ENCODE results near the gene RPS25. TPM values are rescaled to one million over a fixed set of nuclear protein-coding genes. Genes with fewer than 3 reads are reported as not detected.
"Not testable (repeated sequence)": the region's sequence is repeated elsewhere in the genome, so short reads cannot be mapped to it uniquely, and the experiment has no call there.

The RPS25 gene
- total RNA-seq, 1 experiment from 2014 or later: 1,450 TPM

GRCh38 chr11:118996926-118997626 lies 21.1 kb downstream of the RPS25 start:
- no peaks in the 10 kb centered on the region for H4K20me1 ChIP-seq (ENCODE audit: control insufficient read depth, insufficient read depth, insufficient read length)
- H3K79me2 ChIP-seq (ENCODE audit: insufficient read depth, low read length): no peaks in the 10 kb centered on the region; the same call in 1 of the 2 replicates
- H2BK20ac ChIP-seq (ENCODE audit: low read depth, low read length, poor library complexity, severe bottlenecking): no peak overlapping the region
- no peak overlapping the region for H3K27ac ChIP-seq (ENCODE audit: insufficient read length, low read depth, low read length)
- no peak overlapping the region for H2AFZ ChIP-seq (ENCODE audit: low read length)
- Mint-ChIP-seq H3K9me3 (peaks cover 9 to 11% of the 10 kb centered on the region in 2 experiments), H3K4me3 (peak overlapping the region; percentile 95 to 99), H3K4me1 (peaks cover 17 to 18% of the 10 kb centered on the region in 2 experiments), H3K27ac (peak overlapping the region; percentile 74 to 97 (median 83); a peak in 6 of 7 replicates), H3K27me3 (ENCODE audit: low read depth) (no peaks in the 10 kb centered on the region), H3K36me3 (ENCODE audit: insufficient read depth in 1 of 3, low read depth in 3 of 3) (peaks cover 34 to 70% (median 53%) of the 10 kb centered on the region in 3 experiments)
- H3K56ac ChIP-seq (ENCODE audit: insufficient read length, low read depth, low read length): no peak overlapping the region
- no peak overlapping the region for H3K23ac ChIP-seq (ENCODE audit: insufficient read length, low read depth, low read length)
- H2BK5ac ChIP-seq (ENCODE audit: insufficient read length, low read length): no peak overlapping the region
- peak; percentile 40 for DNase-seq
- no peak overlapping the region for H2AK5ac ChIP-seq (ENCODE audit: insufficient read length, low read length)
- H3K23me2 ChIP-seq (ENCODE audit: insufficient read length, low read depth, low read length, poor library complexity, severe bottlenecking): peaks cover 11% of the 10 kb centered on the region
- H4K91ac ChIP-seq (ENCODE audit: insufficient read length, low read depth, low read length): no peak overlapping the region
- no peak overlapping the region for H4K5ac ChIP-seq (ENCODE audit: insufficient read length, low read depth, low read length)
- no peak overlapping the region for H3K14ac ChIP-seq (ENCODE audit: insufficient read depth, low read length)
- no peak overlapping the region for H3K4ac ChIP-seq (ENCODE audit: low read depth, low read length)
- no peaks in the 10 kb centered on the region for H3K27me3 ChIP-seq (ENCODE audit: insufficient read depth, low read length)
- no peak overlapping the region for H2BK12ac ChIP-seq (ENCODE audit: insufficient read length, low read depth, low read length)
- no CpG with 5 or more reads among the region's 22 CpGs for WGBS (ENCODE audit: extremely low coverage, insufficient read length, low lambda C conversion rate)
- no peak overlapping the region for H4K8ac ChIP-seq (replicated peaks; ENCODE audit: insufficient read length, low read depth, low read length)
- no peaks in the 10 kb centered on the region for H3K4me1 ChIP-seq (ENCODE audit: insufficient read depth, low read length)
- TF ChIP-seq CTCF (conservative IDR thresholded peaks at IDR 0.05): peak; percentile 51; the same call in 2 of the 3 replicates
- H3K9me3 ChIP-seq (ENCODE audit: control insufficient read depth, low read depth, low read length): no peaks in the 10 kb centered on the region
- no peak overlapping the region for H3K18ac ChIP-seq (ENCODE audit: insufficient read length, low read depth, low read length)
- peak overlapping the region; percentile 68 for H3K4me2 ChIP-seq (ENCODE audit: insufficient read depth, insufficient read length, low read length)
- H3T11ph ChIP-seq (ENCODE audit: low read length): no peak overlapping the region
- no peak overlapping the region for H2BK120ac ChIP-seq (ENCODE audit: low read depth, low read length, poor library complexity, severe bottlenecking)
- H3K9ac ChIP-seq (ENCODE audit: extremely low read depth, insufficient read length, low read length): peak overlapping the region; percentile 41
- H3K79me1 ChIP-seq (ENCODE audit: insufficient read depth, low read depth, low read length, poor library complexity, severe bottlenecking): no peaks in the 10 kb centered on the region
- H2BK15ac ChIP-seq (ENCODE audit: low read depth, low read length): no peak overlapping the region

- not testable (repeated sequence) for DNase-seq; H3K27ac ChIP-seq (ENCODE audit: insufficient read length, low read depth, low read length); H3K4me2 ChIP-seq (ENCODE audit: insufficient read depth, insufficient read length, low read length); H3K4me3 Mint-ChIP-seq; H2BK20ac ChIP-seq (ENCODE audit: low read depth, low read length, poor library complexity, severe bottlenecking); H3T11ph ChIP-seq (ENCODE audit: low read length); H3K4me1 ChIP-seq (ENCODE audit: insufficient read depth, low read length); H3K79me2 ChIP-seq (ENCODE audit: insufficient read depth, low read length); H2AK5ac ChIP-seq (ENCODE audit: insufficient read length, low read length); H3K18ac ChIP-seq (ENCODE audit: insufficient read length, low read depth, low read length); H3K79me1 ChIP-seq (ENCODE audit: insufficient read depth, low read depth, low read length, poor library complexity, severe bottlenecking); H4K91ac ChIP-seq (ENCODE audit: insufficient read length, low read depth, low read length); H2BK12ac ChIP-seq (ENCODE audit: insufficient read length, low read depth, low read length); H3K27ac Mint-ChIP-seq; H2BK120ac ChIP-seq (ENCODE audit: low read depth, low read length, poor library complexity, severe bottlenecking); H4K5ac ChIP-seq (ENCODE audit: insufficient read length, low read depth, low read length); H3K27me3 ChIP-seq (ENCODE audit: insufficient read depth, low read length); H3K23ac ChIP-seq (ENCODE audit: insufficient read length, low read depth, low read length); H2AFZ ChIP-seq (ENCODE audit: low read length); H3K23me2 ChIP-seq (ENCODE audit: insufficient read length, low read depth, low read length, poor library complexity, severe bottlenecking); H4K20me1 ChIP-seq (ENCODE audit: control insufficient read depth, insufficient read depth, insufficient read length); H3K56ac ChIP-seq (ENCODE audit: insufficient read length, low read depth, low read length); H3K27me3 Mint-ChIP-seq (ENCODE audit: low read depth); H3K4me1 Mint-ChIP-seq; H4K8ac ChIP-seq (replicated peaks; ENCODE audit: insufficient read length, low read depth, low read length); H3K9ac ChIP-seq (ENCODE audit: extremely low read depth, insufficient read length, low read length); H2BK15ac ChIP-seq (ENCODE audit: low read depth, low read length); H2BK5ac ChIP-seq (ENCODE audit: insufficient read length, low read length); H3K9me3 ChIP-seq (ENCODE audit: control insufficient read depth, low read depth, low read length); H3K14ac ChIP-seq (ENCODE audit: insufficient read depth, low read length); H3K4ac ChIP-seq (ENCODE audit: low read depth, low read length)
- no CpG with 5 or more reads among the region's 44 CpGs for WGBS (ENCODE audit: extremely low coverage, insufficient read length, low lambda C conversion rate)
- Mint-ChIP-seq H3K9me3 (peaks cover 15 to 17% of the 10 kb centered on the region in 2 experiments), H3K36me3 (ENCODE audit: insufficient read depth in 1 of 3, low read depth in 3 of 3) (peaks cover 30 to 43% (median 38%) of the 10 kb centered on the region in 3 experiments)
Measured at GRCh38 chr11:118991486-118992038, 26.6 kb downstream of the RPS25 start.
